AG09309 (cell line): ENCODE measurements around the gene CCDC127.
"Not testable (repeated sequence)": the region's sequence is repeated elsewhere in the genome, so short reads cannot be mapped to it uniquely, and the experiment has no call there.

Experiments
- DNase-seq: peaks from one replicate; pipeline ENCODE4 v3.0.0-alpha.2; 2010; ENCODE audit warnings: low read depth
- H3K4me3 ChIP-seq: 2 replicates; pipeline ENCODE4 v1.5.1; 2011; ENCODE audit warnings: mild to moderate bottlenecking, low read depth, low read length, moderate library complexity; ENCODE audit not compliant: control insufficient read depth
- TF ChIP-seq, protein P1 (sequence below): IDR thresholded peaks from 2 replicates; pipeline ENCODE4 v1.5.1; 2011; ENCODE audit warnings: mild to moderate bottlenecking, low read depth, low read length, inconsistent platforms; ENCODE audit not compliant: insufficient read depth, control insufficient read depth; ENCODE audit errors: missing control alignments

Gene CCDC127

DNA sequence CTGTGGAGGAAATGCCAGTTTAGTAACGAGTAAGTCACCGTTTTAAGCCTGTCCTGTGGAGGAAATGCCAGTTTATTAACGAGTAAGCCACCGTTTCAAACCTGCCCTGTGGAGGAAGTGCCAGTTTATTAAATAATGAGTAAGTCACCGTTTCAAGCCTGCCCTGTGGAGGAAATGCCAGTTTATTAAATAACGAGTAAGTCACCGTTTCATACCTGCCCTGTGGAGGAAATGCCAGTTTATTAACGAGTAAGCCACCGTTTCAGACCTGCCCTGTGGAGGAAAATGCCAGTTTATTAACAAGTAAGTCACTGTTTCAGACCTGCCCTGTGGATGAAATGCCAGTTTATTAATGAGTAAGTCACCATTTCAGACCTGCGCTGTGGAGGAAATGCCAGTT is 34.6 kb upstream of the CCDC127 start:
- TF ChIP-seq, protein P1, sequence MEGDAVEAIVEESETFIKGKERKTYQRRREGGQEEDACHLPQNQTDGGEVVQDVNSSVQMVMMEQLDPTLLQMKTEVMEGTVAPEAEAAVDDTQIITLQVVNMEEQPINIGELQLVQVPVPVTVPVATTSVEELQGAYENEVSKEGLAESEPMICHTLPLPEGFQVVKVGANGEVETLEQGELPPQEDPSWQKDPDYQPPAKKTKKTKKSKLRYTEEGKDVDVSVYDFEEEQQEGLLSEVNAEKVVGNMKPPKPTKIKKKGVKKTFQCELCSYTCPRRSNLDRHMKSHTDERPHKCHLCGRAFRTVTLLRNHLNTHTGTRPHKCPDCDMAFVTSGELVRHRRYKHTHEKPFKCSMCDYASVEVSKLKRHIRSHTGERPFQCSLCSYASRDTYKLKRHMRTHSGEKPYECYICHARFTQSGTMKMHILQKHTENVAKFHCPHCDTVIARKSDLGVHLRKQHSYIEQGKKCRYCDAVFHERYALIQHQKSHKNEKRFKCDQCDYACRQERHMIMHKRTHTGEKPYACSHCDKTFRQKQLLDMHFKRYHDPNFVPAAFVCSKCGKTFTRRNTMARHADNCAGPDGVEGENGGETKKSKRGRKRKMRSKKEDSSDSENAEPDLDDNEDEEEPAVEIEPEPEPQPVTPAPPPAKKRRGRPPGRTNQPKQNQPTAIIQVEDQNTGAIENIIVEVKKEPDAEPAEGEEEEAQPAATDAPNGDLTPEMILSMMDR: no peak
- DNase-seq: no peak
- no peak overlapping the region for H3K4me3 ChIP-seq

DNA sequence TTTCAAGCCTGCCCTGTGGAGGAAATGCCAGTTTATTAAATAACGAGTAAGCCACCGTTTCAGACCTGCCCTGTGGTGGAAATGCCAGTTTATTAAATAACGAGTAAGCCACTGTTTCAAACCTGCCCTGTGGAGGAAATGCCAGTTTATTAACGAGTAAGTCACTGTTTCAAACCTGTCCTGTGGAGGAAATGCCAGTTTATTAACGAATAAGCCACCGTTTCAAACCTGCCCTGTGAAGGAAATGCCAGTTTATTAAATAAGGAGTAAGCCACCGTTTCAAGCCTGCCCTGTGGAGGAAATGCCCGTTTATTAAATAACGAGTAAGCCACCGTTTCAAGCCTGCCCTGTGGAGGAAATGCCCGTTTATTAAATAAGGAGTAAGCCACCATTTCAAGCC is 34.0 kb upstream of the CCDC127 start:
- not testable (repeated sequence) for DNase-seq, H3K4me3 ChIP-seq

DNA sequence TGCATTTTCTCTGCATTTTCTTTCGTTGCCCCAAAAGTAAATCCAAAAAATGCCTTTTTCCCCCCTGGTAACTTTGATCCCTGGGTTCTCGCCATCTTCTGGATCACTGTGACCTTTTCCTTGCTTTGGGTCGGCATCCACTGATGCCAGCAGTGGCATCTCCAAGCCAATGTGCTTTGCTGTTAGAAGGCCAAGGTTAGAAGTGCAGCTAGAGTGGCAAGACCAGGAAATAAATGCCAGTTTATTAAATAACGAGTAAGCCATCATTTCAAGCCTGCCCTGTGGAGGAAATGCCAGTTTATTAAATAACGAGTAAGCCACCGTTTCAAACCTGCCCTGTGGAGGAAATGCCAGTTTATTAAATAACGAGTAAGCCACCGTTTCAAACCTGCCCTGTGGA is 33.6 kb upstream of the CCDC127 start:
- DNase-seq, H3K4me3 ChIP-seq: not testable (repeated sequence)

DNA sequence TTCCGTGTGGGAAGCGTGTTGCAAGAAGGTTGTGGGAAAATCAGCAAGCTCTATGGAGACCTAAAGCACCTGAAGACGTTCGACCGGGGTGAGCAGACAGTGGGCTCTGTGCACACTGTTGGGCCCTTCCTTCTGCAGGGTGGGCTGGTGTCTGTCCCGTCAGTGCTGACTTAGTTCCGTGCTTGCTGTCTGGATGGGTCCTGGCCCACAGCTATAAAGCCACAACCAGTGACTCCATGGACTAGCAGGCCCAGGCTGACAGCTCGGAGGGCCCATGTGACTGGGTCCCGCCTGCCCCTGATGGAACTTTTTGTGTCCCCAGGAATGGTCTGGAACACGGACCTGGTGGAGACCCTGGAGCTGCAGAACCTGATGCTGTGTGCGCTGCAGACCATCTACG is 33.1 kb upstream of the CCDC127 start:
- not testable (repeated sequence) for DNase-seq, H3K4me3 ChIP-seq

DNA sequence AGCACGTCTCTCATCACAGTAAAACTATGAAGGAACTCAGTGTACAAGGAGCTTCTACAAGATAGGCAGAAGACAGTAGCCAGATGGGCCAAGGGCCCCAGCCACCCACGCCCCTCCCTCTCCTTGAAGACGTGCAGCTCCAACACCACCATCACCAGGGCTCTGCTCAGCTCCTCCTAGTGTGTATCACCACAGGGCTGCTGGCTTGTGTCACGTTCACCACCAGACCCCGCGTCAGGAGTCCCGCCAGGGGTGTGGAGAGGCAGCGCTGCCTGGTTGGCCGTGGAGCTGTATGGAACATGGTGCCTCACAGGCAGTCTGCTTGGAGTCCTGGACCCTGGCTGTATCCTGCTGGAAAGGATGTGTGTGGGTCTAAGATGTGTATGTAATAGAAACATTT is 32.4 kb upstream of the CCDC127 start:
- not testable (repeated sequence) for DNase-seq

DNA sequence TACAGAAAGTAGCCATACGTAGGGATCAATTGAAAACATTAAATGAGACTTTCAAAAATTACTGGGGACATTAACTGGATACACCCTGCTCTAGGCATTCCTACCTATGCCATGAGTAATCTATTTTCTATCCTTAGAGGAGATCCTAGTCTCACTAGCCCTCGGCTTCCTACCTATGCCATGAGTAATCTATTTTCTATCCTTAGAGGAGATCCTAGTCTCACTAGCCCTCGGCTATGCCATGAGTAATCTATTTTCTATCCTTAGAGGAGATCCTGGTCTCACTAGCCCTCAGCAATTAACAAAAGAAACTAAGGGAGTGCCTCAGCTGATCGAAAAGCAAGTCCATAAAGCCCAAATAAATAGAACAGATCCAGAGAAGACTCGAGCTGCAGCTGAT is 27.8 kb upstream of the CCDC127 start:
- DNase-seq, H3K4me3 ChIP-seq: not testable (repeated sequence)

More for the DNA sequence above, 32.4 kb upstream of the CCDC127 start:
- H3K4me3 ChIP-seq: not testable (repeated sequence)

DNA sequence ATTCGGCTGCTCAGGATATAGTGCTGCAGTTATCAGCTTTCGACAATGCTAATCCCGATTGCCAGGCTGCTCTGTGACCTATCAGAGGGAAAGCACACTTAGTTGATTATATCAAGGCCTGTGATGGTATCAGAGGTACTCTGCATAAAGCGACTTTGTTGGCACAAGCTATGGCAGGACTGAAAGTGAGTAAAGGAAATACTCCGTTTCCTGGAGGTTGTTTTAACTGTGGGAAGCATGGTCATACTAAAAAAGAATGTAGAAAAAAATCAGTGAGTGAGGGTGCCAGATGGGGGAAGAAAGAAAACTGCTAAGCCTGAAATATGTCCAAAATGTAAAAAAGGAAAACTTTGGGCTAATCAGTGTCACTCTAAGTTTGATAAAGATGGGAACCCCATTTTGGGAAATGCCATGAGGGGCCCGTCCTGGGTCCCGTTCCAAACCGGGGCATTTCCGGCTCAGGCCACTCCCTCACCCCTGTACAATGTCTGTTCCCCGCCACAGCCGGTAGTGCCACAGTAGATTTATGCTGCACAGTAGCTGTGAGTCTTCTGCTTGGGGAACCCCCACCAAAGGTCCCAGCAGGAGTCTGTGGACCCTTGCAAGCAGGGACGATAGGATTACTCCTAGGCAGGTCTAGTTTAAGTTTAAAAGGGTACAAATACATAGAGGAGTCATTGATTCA is 25.9 kb upstream of the CCDC127 start:
- not testable (repeated sequence) for H3K4me3 ChIP-seq, DNase-seq

DNA sequence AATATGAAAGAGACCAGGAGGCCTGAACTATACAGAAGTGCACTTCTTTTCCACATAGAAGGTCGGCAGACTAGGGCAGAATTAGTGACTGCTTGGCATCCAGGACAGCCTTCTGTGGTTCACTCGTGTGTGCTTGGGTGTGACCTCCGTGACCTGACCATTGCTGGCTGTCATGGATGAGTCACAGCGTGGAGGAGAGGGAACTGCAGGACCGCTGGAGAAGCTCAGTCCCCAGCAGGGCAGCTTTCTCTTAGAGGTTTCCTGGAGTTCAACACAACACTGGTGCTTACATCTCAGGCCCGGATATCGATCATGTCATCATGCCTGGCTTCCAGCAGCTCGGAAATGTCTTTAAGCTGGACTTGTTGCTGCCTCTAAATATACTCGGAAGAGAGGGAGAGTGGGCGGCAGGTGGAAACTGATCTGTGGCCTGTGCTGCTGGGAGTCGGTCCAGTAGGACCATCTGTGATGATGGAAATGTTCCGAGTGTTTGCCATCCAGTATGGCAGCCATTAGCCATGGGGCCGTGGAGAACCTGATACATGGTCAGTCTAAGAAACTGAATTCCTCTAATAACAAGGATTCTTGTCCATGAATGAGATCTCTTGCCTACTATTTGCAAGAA is 23.2 kb upstream of the CCDC127 start:
- DNase-seq: not testable (repeated sequence)

DNA sequence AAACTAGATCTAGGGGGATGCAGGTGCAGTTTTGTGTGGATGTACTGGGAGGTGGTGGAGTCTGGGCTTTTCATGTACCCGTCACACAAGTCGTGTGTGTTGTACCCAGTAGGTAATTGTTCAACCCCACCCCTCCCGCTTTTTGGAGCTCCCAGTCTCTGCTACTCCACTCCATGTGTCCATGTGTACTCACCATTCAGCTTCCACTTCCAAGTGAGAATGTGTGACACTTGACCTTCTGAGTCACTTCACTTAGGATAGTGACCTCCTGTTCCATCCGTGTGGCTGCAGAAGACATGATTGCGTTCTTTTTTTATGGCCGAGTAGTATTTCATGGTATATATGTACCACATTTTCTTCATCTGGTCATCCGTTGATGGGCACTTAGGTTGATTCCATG is 22.6 kb upstream of the CCDC127 start:
- not testable (repeated sequence) for H3K4me3 ChIP-seq, DNase-seq

More for the DNA sequence above, 23.2 kb upstream of the CCDC127 start:
- not testable (repeated sequence) for H3K4me3 ChIP-seq

DNA sequence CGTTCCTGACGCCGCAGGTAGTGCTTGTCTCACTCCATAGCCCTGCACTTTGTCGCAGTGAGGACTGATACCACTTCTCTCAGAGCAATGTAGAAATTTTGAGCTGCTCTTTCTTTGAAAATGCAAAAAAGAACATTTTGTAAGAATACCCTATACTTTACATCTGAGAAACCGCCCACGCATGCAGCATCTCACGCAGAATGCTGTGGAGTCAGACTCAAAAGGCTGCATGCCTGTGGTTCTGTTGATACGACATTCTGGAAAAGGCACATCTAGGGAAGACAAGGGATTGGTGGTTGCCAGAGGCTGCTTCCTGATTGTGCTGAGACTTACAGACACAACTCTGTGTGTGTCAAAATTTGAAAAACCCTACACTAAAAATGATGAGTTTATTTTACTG is 20.0 kb upstream of the CCDC127 start:
- DNase-seq, H3K4me3 ChIP-seq: not testable (repeated sequence)

DNA sequence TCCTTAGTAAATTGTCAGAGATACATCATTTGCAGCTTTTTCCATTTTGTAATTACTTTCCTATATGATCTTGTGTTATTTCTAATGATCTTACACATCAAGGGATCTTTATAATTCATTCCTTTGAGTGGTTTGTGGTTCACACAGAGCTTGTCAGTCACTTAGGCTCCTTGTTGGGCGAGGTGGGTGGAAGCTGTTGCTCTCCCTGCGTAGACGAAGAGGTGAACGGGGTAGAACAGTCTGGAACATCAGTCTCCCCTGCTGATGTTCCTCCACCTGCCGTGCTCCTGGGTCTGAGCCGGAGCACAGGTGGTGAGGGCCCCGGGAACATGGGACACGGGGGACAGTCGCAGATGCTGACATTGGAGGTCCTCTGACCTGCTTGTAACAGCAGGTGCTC is 17.6 kb upstream of the CCDC127 start:
- not testable (repeated sequence) for H3K4me3 ChIP-seq, DNase-seq

DNA sequence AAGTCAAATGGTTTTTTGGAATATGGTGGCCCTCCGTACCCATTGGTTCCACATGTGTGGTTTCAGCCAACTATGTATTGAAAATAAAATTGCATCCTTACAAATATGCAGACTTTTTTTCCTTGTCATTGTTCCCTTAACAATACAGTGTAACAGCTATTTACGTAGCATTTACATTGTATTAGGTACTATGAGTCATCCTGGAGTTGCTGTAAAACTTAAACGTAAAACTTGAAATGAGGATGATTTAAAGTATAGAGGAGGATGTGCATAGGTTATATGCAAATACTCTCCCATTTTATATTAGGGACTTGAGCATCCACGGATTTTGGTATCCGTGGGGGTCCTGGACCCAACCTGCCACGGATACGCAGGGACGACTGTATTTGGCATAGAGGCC is 16.5 kb upstream of the CCDC127 start:
- no peak for DNase-seq
- no peak overlapping the region for H3K4me3 ChIP-seq
- TF ChIP-seq, protein P1: no peak

DNA sequence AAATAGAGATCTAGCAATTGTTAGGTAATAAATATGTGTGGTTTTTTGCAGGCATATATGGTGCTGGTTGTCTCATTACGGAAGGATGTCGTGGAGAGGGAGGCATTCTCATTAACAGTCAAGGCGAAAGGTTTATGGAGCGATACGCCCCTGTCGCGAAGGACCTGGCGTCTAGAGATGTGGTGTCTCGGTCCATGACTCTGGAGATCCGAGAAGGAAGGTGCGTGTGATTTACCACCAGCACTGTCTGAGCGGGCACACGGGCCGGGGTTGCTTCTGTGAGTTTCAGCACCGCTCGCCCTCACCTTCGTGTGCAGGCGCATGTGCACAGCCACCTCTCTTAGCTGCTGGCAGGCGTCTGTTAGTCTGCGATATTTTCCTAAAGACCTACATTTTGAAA is 15.5 kb upstream of the CCDC127 start:
- not testable (repeated sequence) for DNase-seq, H3K4me3 ChIP-seq
